HG03378 (cell line): Measurements from ENCODE around the gene MYO16.

Source experiments
- ATAC-seq: cut with Tn5 transposase; IDR thresholded peaks from one replicate; pipeline ENCODE4 v1.9.1; 2021; ENCODE audit warnings: mild to moderate bottlenecking, moderate library complexity; ENCODE audit not compliant: unreplicated experiment

MYO16 gene

DNA sequence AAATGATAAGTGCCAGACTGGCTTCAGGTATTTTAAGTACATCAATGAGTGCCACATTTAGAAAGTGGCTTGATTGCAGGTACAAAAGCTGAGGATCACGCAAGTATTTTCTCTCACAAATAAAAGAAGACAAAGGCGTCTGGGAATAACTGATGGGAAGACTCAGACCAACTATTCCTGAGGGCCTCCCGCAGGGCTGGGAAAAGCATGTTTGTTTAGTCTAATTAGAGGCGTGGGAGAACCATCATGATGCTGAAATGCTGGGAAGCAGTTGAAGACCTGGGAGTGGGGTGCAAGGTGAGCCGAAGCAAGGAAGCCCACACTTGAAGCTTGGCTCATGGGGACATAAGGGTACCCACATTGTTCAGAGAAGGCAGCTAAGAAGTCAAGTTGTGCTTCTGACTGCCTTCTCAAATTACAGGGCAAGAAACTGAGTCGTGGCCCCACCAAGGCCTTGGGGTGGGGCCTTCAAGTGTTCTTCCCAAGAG is 536.0 kb downstream of the MYO16 start:
- ATAC-seq, result no peak

DNA sequence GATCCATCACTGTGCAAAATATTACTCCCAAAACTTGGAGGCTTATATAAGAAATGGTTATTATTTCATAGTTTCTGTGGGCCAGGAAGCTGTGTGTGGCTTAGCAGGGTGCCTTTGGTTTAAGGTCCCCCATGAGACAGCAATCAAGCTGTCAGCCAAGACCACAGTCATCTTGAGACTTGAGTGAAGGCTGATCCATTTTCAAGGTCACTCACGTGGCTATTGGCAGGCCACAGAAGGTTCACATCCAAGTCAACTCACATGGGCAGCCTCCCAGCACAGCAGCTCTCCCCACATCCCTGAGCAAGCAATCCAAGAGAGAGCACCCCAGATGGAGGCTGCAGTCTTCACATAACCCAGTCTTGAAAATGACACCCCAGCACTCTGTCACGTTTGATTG is 537.4 kb downstream of the MYO16 start:
- peak; percentile 35 for ATAC-seq

- no peak for ATAC-seq
Observed at GRCh38 chr13:109172136-109172535, 542.7 kb downstream of the MYO16 start.

DNA sequence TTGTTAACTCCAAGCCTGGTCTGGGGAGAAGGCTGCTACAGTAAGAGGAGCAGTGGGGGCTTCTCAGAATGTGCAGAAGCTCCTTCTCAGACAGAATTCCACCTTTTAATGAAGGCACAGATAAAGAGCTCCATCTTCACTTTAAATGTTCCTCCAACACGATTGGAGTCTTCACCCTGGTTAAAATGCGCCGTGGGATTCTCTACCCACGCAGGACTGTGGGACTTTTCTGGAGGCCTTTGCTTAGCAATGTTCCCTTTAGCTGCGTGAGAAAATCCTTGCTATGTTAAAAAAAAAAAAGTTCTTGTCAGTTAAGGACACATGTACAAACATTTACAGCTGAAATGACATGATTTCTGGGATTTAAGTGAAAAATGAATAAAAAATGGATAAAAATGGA is 546.3 kb downstream of the MYO16 start:
- no peak for ATAC-seq

DNA sequence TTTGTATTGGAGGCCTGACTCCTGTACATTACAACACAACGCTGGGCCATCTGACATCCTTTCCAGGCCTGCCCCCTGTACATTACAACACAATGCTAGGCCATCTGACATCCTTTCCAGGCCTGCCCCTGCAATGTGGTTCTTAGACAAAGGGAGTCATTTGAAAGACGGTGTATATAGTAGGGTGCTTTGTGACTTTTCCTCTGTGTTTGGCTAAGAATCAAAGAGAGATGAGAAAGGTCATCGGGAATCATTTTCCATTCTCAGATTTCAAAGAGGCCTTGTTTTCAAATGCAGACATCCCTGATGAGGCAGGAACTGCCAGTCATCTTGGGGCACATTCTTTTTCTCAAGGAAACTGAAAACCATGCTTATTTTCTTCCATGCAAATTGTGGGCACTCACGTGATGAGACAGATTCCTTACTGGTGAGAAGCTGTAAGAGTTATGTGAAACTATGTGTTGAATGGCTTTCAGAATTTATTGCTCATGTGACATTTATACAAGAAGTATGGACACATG is 551.6 kb downstream of the MYO16 start:
- no peak for ATAC-seq

GRCh38 chr13:109182777-109183465 is 553.5 kb downstream of the MYO16 start:
- no peak for ATAC-seq

DNA sequence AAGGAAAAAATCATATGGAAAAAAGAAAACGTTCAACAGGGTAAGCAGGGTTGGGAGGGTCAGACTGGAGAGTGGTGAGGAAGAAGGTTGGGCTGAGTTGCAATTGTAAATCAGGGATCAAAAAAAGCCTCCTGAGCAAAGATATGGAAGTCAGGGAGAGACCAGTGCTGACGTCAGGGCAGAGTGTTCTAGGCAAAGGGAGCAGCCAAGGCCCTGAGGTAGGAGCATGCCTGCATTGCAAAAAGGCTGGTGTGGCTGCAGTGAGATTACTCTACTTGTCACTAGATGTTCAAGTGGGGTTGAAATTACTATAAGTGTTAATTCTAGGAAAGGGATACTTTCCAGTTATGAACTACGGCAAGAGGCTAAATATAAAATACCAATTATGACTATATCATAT is 562.0 kb downstream of the MYO16 start:
- ATAC-seq, result no peak

DNA sequence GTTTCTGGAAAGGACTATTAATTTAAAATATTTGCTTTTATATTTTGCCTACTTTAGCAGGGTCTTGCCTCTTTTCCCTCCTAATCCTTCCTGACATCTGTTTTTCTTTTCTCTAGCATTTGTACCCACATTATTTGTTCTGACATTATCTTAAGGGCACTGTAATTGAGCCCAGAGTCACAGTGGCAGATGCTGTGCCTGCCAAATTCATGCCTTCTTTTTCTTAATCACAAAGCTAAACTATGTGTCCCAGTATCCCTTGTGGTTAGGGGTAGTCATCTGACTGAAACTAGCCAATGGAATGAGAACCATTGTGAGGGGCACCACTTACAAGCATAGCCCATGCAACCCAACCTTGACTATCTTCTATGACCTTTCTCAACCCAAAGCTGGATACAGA is 562.9 kb downstream of the MYO16 start:
- no peak for ATAC-seq

DNA sequence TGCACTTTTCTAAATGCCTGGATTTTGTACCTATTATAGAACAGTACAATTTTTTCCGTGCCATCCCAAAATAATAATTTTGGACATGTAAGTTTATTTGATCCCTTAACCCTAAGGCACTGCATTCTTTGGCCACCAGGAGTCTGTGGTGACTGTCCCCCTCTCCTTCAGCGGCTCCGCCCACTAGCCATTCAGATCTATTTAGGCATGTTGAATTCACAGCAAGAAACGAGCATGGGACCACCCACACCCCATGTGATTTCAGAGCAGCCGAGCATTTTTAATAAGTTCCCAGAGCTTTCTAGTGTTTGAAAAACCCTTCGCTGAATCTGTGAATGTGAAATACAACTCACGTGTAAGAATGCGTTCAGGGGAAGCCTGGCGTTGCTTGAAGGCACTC is 567.5 kb downstream of the MYO16 start:
- no peak for ATAC-seq

DNA sequence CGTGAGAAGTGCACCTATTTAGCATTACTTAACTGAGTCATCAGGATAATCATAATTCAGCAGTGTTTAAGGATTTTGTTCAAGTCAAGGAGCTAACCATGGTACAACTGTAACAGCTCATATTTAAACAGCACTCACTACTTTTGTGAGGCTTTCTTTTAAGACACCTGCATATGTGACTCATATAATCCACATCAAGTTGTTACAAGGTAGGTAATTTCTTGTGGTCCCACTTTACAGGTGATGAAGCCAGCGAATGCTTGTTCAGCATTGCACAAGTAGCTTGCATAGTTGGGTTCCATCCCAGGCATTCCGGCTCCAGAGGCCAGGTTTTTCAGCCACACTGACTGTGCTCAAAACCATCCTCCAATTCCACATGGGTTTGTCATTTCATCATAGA is 569.2 kb downstream of the MYO16 start:
- no peak for ATAC-seq

DNA sequence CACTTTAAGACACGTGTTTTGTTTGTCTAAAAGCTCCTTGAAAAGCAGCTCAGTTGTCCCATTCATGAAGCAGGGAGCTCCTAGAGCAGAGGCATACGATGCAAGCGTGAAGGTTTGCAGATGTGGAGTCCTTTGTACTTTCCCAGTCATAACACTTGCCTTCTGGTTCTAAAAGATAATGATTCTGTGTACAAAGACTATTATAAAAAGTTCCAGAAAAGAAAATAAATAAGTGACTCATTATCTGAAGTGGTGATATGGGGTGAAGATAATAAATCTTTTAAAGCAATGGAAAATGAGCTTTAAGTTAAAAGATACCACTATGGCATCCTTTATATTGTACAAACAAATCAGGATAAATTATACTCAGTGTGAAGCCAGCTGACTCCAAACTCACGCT is 569.9 kb downstream of the MYO16 start:
- ATAC-seq, result no peak

DNA sequence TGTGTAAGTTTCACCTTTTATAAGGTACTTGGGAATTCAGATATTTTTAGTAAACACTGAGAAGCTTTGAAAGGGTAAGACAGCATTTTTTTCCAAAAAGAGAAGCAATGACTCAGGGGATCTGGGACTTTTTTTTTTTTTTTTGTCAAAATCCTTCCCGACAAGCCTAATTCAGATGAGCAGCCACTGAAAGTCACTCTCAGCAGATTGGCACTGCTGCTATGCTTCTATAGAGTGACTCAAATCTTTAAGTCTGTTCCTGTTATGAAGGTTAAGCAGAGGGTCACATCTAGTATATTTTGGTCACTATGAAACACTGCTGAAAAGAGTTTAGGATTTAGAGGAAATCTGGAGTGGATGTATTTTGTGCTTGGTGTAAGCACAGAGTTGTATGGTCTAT is 571.1 kb downstream of the MYO16 start:
- no peak for ATAC-seq

DNA sequence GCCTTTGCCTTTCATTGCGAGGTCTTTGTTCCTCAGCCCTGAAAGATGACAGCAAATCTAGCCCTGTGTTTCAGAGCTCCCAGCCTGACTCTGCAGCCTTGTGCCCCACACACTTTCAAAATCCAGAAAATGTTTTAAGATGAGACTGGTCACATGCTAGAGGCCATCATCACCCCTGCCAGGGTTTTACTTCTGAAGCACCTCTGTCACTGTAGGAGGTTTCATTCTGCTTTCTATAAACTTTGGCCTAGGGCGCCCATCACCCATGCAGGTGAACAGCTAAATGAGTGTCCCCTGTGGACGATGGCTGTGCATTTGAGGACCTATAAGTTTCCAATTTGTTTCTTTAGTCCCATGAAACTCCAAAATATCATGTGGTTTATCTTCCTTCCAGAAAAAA is 574.2 kb downstream of the MYO16 start:
- ATAC-seq, result no peak

GRCh38 chr13:109204252-109204651 is 574.8 kb downstream of the MYO16 start:
- ATAC-seq, result no peak

DNA sequence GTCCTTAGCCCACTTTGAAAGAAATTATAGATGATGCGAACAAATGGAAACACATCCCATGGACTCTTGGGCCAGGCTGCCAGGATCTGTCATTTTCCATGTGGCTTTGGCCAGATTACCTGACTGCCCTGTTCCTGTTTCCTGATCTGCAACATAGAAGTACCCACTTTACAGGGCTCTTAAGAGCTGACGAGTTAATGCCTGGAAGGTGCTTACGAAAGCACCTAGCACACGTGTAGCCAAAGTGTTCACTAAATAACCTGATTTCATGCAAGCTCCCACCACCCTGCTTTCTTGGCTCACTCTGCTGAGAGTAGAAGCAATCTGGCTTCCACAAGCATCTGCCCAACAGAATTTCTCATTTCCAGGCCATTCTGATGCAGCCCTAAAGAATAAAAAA is 575.2 kb downstream of the MYO16 start:
- ATAC-seq, result no peak

DNA sequence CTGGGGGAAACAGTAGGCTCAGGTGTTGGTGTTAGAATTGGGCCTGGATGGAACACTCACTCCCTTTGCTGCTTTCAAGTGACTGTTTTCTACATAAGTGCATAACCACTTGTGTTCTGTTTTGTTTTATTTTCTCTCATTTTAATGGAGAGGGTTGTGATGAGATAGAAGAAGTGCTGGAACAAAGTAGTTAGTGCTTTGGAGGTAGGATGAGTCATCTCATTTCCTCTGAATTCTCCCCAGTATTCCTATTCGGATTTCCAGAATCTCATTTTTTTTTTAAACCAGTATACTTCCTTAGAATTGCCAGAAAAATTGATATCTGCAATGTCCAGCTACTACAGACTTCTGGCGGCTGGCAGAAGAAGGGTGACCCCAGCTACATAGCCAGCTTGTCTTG is 575.9 kb downstream of the MYO16 start:
- no peak for ATAC-seq

- no peak for ATAC-seq
Observed at GRCh38 chr13:109206616-109207015, 577.2 kb downstream of the MYO16 start.

GRCh38 chr13:109207622-109208021 is 578.2 kb downstream of the MYO16 start:
- no peak for ATAC-seq

DNA sequence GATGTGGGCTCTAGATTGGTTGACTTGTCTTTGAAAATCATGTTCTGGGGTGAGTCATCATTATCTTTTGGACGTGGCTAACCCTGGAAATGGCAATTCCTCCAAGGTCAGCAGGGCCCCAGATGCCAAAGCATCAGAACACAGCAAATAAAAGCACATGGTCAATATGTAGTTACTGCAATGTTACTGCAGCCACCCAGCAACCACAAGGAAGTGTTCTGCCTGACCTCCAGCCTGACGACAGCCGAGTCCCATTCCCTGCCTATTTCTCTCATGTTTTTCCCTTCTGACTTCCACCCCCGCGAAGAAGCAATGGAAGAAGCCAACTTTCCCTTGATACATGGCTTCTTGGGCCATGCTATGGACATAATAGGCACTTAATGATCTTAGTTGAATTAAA is 579.1 kb downstream of the MYO16 start:
- no peak for ATAC-seq

GRCh38 chr13:109209526-109209925 is 580.1 kb downstream of the MYO16 start:
- ATAC-seq, result no peak

GRCh38 chr13:109211616-109212015 is 582.2 kb downstream of the MYO16 start:
- ATAC-seq, result no peak

DNA sequence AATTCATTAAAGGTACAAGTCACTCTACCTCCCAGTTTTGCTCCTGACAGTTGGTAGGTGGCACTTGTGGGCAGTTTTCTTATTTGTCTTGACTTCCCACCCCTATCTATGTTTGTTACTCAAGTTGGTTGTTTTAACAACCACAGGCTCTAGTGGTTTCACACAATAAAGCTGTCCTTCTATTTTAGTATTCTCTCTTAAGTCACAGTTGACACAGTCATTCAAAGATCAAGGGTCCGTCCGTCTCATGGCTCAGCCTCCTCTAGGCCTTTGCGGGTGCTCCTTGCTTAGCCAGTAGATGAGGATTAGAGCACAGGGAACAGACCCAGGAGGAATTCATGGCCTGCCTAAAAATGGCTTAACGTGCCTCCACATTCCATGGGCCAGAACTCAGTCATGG is 583.2 kb downstream of the MYO16 start:
- peak; percentile 60 for ATAC-seq

GRCh38 chr13:109213714-109214113 is 584.3 kb downstream of the MYO16 start:
- ATAC-seq, result no peak
